ENCODE results near the gene ADAMTS18.

- TF ChIP-seq CTCF (conservative IDR thresholded peaks at IDR 0.05; ENCODE audit: low read length) (no peak), EZH2phosphoT487 (IDR thresholded peaks at IDR 0.05; ENCODE audit: borderline replicate concordance) (no peak)
Measured at GRCh38 chr16:77277141-77277540, 157.7 kb downstream of the ADAMTS18 start.
